D721Med (cell line): ENCODE measurements around the gene TMED6.
"Not testable (repeated sequence)": the region's sequence is repeated elsewhere in the genome, so short reads cannot be mapped to it uniquely, and the experiment has no call there.

Experiments used
- DNase-seq: peaks from one replicate; pipeline ENCODE4 v3.0.0; 2011; ENCODE audit warnings: low spot score; ENCODE audit not compliant: insufficient read length
- FAIRE-seq: peaks from 2 replicates; lab custom pipeline; 2011; peaks lifted over from hg19 to GRCh38; lab: Jason Lieb, UNC
- CTCF ChIP-seq: IDR thresholded peaks from 2 replicates; pipeline ENCODE4 v1.5.1; 2012; ENCODE audit warnings: mild to moderate bottlenecking, control low read depth; ENCODE audit not compliant: insufficient read depth; ENCODE audit errors: missing control alignments

The TMED6 gene

GRCh38 chr16:69301861-69302260 is 49.7 kb downstream of the TMED6 start:
- DNase-seq, result no peak
- TF ChIP-seq CTCF, result no peak
- no peak for FAIRE-seq

GRCh38 chr16:69301187-69301586 is 50.4 kb downstream of the TMED6 start:
- FAIRE-seq (no peak), DNase-seq (no peak)
- no peak for TF ChIP-seq CTCF

- no peak for FAIRE-seq
- TF ChIP-seq CTCF, result no peak
- DNase-seq, result no peak
Observed at GRCh38 chr16:69298261-69298660, 53.3 kb downstream of the TMED6 start.

GRCh38 chr16:69296771-69297170 is 54.8 kb downstream of the TMED6 start:
- not testable (repeated sequence) for FAIRE-seq, DNase-seq

- no peak for DNase-seq
- FAIRE-seq, result no peak
- no peak for TF ChIP-seq CTCF
Observed at GRCh38 chr16:69294051-69294450, 57.5 kb downstream of the TMED6 start.

GRCh38 chr16:69293401-69293800 is 58.2 kb downstream of the TMED6 start:
- no peak for TF ChIP-seq CTCF
- DNase-seq (no peak), FAIRE-seq (no peak)
